ENCODE data around the gene ITGA8. TPM values are rescaled to one million over a fixed set of nuclear protein-coding genes. Genes with fewer than 3 reads are reported as not detected.
A peak's percentile ranks its signal among the peaks of the same experiment; 100 is the strongest.

Gene ITGA8
- total and polyA plus RNA-seq, 2 of the 4 experiments (the other 2 are of a cell fraction) = under 0.01 to 0.02 TPM

- in situ Hi-C loops (cut with MboI; ENCODE audit: low sequenced_read_pairs) (no loop called here), intact Hi-C loops (cut with micrococcal nuclease) (no loop called here), dilution Hi-C loops (cut with HindIII; ENCODE audit: low sequenced_read_pairs, unreplicated experiment) (no loop called here)
- Histone ChIP-seq H2BK20ac (ENCODE audit: low read depth, low read length) (no peak overlapping the region), H3K9me1 (ENCODE audit: insufficient read depth, low read length) (peaks cover 2% of the 10 kb centered on the region; the same call in 1 of the 2 replicates), H3K36me3 (ENCODE audit: control insufficient read depth, insufficient read depth, low read length) (no peaks in the 10 kb centered on the region), H3K4ac (ENCODE audit: low read depth, low read length) (no peak overlapping the region), H4K20me1 (ENCODE audit: insufficient read depth, low read length) (no peaks in the 10 kb centered on the region), H2AK9ac (replicated peaks; ENCODE audit: low read depth, low read length, poor library complexity) (no peak overlapping the region), H3K4me3 (ENCODE audit: insufficient read depth, low read depth, low read length) (0 out of 2 replicates have a peak overlapping the region, but pooled peaks have one; percentile 7), H3K27me3 (ENCODE audit: control insufficient read depth, insufficient read depth, low read length) (peaks cover 7% of the 10 kb centered on the region), H4K8ac (ENCODE audit: low read depth in 2 of 2, low read length in 2 of 2) (no peak overlapping the region), H3K27ac (ENCODE audit: insufficient read depth, low read length) (no peak overlapping the region), H3K9ac (ENCODE audit: low read depth, low read length) (no peak overlapping the region), H4K5ac (ENCODE audit: low read depth, low read length) (no peak overlapping the region), H3K56ac (ENCODE audit: extremely low read depth, insufficient read depth, low read length) (no peak overlapping the region), H2BK5ac (ENCODE audit: low read depth, low read length, poor library complexity, severe bottlenecking) (no peak overlapping the region), H3K23ac (ENCODE audit: low read depth, low read length) (no peak overlapping the region), H2AK5ac (ENCODE audit: low read depth, low read length) (no peak overlapping the region), H3K18ac (ENCODE audit: low read depth, low read length) (no peak overlapping the region), H3K14ac (replicated peaks; ENCODE audit: low read depth, low read length) (no peak overlapping the region), H2BK15ac (ENCODE audit: low read depth, low read length) (no peak overlapping the region), H3K9me3 (ENCODE audit: control insufficient read depth, insufficient read depth, low read length) (no peaks in the 10 kb centered on the region), H4K91ac (ENCODE audit: insufficient read depth, low read depth, low read length) (no peak overlapping the region), H3K4me2 (ENCODE audit: low read depth, low read length) (no peak overlapping the region; the same call in 1 of the 2 replicates), H2BK120ac (ENCODE audit: low read depth, low read length) (no peak overlapping the region), H2AFZ (replicated peaks; ENCODE audit: low read length, poor library complexity) (no peak overlapping the region), H3K4me1 (ENCODE audit: control insufficient read depth, insufficient read depth, low read length) (no peaks in the 10 kb centered on the region), H3K79me1 (ENCODE audit: low read depth in 1 of 2, low read length in 2 of 2) (no peaks in the 10 kb centered on the region)
- TF ChIP-seq MXI1 (IDR thresholded peaks at IDR 0.05; ENCODE audit: borderline replicate concordance, low read depth, low read length) (no peak), NFE2L2 (IDR thresholded peaks at IDR 0.05; ENCODE audit: low read depth, low read length) (no peak), RFX5 (IDR thresholded peaks at IDR 0.05; ENCODE audit: low read depth, low read length) (no peak), CEBPB (IDR thresholded peaks at IDR 0.05; ENCODE audit: low read depth, low read length) (no peak), MAZ (IDR thresholded peaks at IDR 0.05; ENCODE audit: borderline replicate concordance, low read depth, low read length) (no peak), RCOR1 (IDR thresholded peaks at IDR 0.05; ENCODE audit: insufficient replicate concordance, low read length) (no peak), RAD21 (IDR thresholded peaks at IDR 0.05; ENCODE audit: low read length) (no peak), BHLHE40 (IDR thresholded peaks at IDR 0.05; ENCODE audit: low read depth, low read length) (no peak)
- DNase-seq = no peak
- no peak for ATAC-seq (ENCODE audit: low read depth)
- ChIA-PET POLR2A (ENCODE audit: unreplicated experiment) (no interaction called here), CTCF (interaction anchor here (0.6 to 0.8 kb wide), 4 partner anchors 10 to 482 kb away, joined by 3 to 5 read pairs (median 4); partner anchors contain the start of gene NMT2)
- BruUV-seq (replicated peaks) = no TSS peak
- WGBS, 2 experiments (ENCODE audit: extremely low coverage in 2 of 2, insufficient read length in 1 of 2) = no CpG with 5 or more reads among the region's 6 CpGs
Observed at GRCh38 chr10:15651175-15651574, 68.5 kb downstream of the ITGA8 start.
